ENCODE results near the gene PLA2G4A.
A peak's percentile ranks its signal among the peaks of the same experiment; 100 is the strongest.
"Not testable (repeated sequence)": the region's sequence is repeated elsewhere in the genome, so short reads cannot be mapped to it uniquely, and the experiment has no call there.

GRCh38 chr1:186917106-186917786 is 88.5 kb downstream of the PLA2G4A start:
- peak; percentile 62 for TF ChIP-seq CTCF (IDR thresholded peaks at IDR 0.05)
- not testable (repeated sequence) for TF ChIP-seq USF2 (IDR thresholded peaks at IDR 0.05; ENCODE audit: borderline replicate concordance, low read depth, low read length)
